ENCODE data around the gene ROR1. TPM values are rescaled to one million over a fixed set of nuclear protein-coding genes. Genes with fewer than 3 reads are reported as not detected.

Gene ROR1
- total RNA-seq, 3 donors from 2014 or later: 3.1 to 19.8 (median 3.4) TPM

DNA sequence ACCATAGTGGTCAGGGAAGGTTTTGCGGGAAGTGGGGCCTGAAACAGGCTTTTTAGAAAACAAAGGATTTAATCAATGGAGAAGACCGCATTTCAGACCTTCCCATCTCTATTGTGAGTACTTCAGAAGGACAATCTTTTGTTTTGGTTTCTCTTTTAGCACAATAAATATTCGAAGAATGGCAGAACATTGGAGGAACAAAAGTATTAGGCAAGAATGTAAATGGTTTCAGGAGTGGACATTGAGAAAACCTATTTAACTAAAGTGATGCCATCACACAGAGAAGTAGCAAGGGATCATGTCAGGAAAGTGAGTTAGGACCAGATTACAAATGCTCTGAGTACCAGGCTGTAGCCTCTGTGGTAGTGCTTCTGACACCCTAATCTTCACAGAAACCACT, 402.8 kb downstream of the ROR1 start:
- intact Hi-C loops (cut with DNase I, micrococcal nuclease): loop anchor here in 1 of 2 donors (10.0 kb wide), 1 partner anchor 58 kb away; no protein-coding TSS in a partner anchor
- Histone ChIP-seq H3K4me3 (no peak overlapping the region), H3K4me1 (ENCODE audit: low read depth) (peaks cover 7% of the 10 kb centered on the region), H3K9me3 (no peaks in the 10 kb centered on the region), H3K36me3 (ENCODE audit: low read depth) (no peaks in the 10 kb centered on the region)
- no peak for DNase-seq
- ATAC-seq: no peak
- TF ChIP-seq, protein P1, sequence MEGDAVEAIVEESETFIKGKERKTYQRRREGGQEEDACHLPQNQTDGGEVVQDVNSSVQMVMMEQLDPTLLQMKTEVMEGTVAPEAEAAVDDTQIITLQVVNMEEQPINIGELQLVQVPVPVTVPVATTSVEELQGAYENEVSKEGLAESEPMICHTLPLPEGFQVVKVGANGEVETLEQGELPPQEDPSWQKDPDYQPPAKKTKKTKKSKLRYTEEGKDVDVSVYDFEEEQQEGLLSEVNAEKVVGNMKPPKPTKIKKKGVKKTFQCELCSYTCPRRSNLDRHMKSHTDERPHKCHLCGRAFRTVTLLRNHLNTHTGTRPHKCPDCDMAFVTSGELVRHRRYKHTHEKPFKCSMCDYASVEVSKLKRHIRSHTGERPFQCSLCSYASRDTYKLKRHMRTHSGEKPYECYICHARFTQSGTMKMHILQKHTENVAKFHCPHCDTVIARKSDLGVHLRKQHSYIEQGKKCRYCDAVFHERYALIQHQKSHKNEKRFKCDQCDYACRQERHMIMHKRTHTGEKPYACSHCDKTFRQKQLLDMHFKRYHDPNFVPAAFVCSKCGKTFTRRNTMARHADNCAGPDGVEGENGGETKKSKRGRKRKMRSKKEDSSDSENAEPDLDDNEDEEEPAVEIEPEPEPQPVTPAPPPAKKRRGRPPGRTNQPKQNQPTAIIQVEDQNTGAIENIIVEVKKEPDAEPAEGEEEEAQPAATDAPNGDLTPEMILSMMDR (IDR thresholded peaks at IDR 0.05): no peak

DNA sequence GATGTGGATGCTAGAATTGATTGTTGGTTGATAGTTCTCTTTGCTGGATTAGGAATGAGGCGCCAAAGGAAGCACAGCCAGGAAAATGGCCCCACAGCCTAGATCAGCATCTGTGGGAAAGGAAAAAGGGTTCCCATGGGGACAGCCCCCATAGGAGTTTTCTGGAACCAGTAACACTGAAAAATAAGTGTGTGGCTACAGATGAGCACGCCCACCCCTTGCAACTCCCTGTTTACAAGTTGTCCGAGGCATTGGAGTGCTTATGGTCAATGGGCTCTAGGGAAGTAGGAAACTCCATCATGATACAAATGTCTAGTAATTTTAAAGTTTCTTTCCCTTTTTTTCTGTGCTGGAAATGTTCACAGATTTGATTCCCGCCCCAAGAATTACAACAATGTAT, 405.8 kb downstream of the ROR1 start:
- no peak for DNase-seq
- TF ChIP-seq, protein P1 (IDR thresholded peaks at IDR 0.05): no peak
- ATAC-seq: no peak
- intact Hi-C loops (cut with DNase I, micrococcal nuclease): loop anchor here in 1 of 2 donors (10.0 kb wide), 1 partner anchor 55 kb away; no protein-coding TSS in a partner anchor
- Histone ChIP-seq H3K36me3 (ENCODE audit: low read depth) (no peaks in the 10 kb centered on the region), H3K4me3 (no peak overlapping the region), H3K9me3 (no peaks in the 10 kb centered on the region), H3K4me1 (ENCODE audit: low read depth) (no peaks in the 10 kb centered on the region)

DNA sequence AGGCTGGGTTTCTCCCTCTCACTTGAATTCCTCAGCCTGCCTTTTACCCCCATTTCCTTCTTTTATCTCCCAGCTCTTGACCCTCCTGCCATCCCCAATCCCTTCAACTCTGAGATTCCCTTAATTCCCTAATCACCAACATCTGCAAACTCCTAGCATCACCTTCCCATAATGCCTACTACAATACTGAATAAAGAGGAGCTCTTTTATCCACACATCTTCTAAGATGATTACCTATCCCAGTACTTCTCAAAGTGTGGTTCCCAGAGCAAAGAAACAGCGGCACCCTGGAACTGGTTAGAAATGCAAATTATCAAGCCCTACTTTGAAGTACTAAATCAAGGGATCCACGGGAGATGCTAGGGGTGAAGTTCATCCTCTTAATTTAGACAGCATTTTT, 408.4 kb downstream of the ROR1 start:
- Histone ChIP-seq H3K36me3 (ENCODE audit: low read depth) (no peaks in the 10 kb centered on the region), H3K4me1 (ENCODE audit: low read depth) (no peaks in the 10 kb centered on the region), H3K4me3 (no peak overlapping the region), H3K9me3 (no peaks in the 10 kb centered on the region)
- ATAC-seq (no peak), DNase-seq (no peak)
- intact Hi-C loops (cut with DNase I, micrococcal nuclease): no loop called here
- TF ChIP-seq, protein P1 (IDR thresholded peaks at IDR 0.05): no peak

DNA sequence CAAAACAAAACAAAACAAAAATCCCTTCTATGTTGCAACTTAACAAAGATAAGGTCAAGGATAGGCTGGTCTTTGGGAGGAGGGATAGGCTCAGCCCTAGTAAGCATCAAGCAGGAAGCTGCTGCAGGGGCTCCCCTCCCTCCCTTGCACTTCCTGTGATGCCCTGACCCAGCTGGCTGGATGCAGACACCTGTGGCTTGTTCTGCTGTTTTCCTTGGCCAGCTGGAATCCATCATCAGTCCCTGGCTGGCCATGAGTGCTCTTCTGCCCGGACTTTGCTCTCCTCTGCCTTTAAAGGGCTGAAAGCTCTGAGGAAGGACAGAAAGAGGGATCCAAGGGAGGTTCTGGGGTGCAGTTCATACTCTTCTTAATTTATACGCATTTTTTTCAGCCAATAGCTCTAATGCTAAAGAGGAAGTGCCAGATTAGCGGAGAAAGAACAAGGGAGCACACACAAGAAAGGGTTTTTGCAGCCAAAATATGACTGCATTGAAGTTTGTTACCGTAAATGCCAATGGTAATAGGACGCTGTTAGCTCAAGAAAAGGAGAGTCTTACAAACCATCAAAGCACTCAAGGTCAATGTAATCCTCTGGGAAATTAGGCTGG, 409.7 kb downstream of the ROR1 start:
- DNase-seq (no peak), ATAC-seq (no peak)
- Histone ChIP-seq H3K36me3 (ENCODE audit: low read depth) (no peaks in the 10 kb centered on the region), H3K4me1 (ENCODE audit: low read depth) (no peaks in the 10 kb centered on the region), H3K9me3 (no peaks in the 10 kb centered on the region), H3K4me3 (no peak overlapping the region)
- intact Hi-C loops (cut with DNase I, micrococcal nuclease): no loop called here
- TF ChIP-seq, protein P1 (IDR thresholded peaks at IDR 0.05): no peak

DNA sequence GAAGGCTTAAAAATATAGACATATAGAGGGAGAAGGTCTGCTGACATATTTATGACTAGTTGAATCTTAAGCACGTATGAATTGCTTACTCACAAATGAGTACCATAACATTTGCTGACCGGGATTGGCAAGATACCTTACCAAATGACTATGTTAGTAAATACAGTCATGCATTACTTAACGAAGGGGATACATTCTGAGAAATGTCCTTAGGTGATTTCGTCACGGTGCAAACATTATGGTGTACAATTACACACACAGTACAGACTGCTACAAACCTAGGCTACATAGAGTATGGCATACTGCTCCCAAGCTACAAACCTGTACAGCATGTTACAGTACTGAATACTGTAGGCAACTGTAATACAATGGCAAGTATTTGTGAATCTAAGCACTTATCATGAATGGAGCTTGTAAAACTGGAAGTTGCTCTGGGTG, 410.2 kb downstream of the ROR1 start:
- ATAC-seq (no peak), DNase-seq (no peak)
- Histone ChIP-seq H3K36me3 (ENCODE audit: low read depth) (no peaks in the 10 kb centered on the region), H3K4me3 (no peak overlapping the region), H3K9me3 (no peaks in the 10 kb centered on the region), H3K4me1 (ENCODE audit: low read depth) (no peaks in the 10 kb centered on the region)
- intact Hi-C loops (cut with DNase I, micrococcal nuclease): no loop called here
- TF ChIP-seq, protein P1 (IDR thresholded peaks at IDR 0.05): no peak

All from mucosa of descending colon (tissue), 3 donors.